ENCODE data around the gene WNT7B. TPM values are rescaled to one million over a fixed set of nuclear protein-coding genes. Genes with fewer than 3 reads are reported as not detected.

The WNT7B gene
- total and polyA plus RNA-seq, 2 experiments from 2014 or later = 0.10 TPM; not detected in 1

DNA sequence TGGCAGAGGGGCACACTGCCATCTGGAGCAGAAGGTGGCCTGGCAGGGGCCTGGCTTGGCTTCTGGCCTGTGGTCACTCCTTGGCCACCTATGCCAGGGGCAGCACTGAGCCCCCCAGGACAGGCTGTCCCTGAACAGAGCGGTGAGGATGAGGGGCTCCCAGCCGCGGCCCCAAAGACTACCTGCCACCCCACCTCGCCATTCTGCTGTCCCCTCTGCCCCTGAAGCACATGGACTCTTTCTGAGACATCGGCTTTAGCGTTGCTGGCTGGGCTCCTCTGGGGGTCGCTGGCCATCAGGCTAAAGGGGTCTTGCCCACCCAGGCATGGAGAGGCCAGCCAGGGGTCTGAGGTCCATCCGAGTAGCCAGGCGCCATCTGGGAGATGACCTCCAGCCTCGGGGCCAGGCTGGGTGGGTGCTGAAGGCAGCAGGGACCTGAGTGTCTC lies 87.8 kb downstream of the WNT7B start (continued):
- TF ChIP-seq EZH2phosphoT487 (IDR thresholded peaks at IDR 0.05; ENCODE audit: unreplicated experiment) = no peak
- TF ChIP-seq CREB1 (CRISPR knock-in tag; IDR thresholded peaks at IDR 0.05; ENCODE audit: low read depth) = no peak
- TF ChIP-seq, protein P1, sequence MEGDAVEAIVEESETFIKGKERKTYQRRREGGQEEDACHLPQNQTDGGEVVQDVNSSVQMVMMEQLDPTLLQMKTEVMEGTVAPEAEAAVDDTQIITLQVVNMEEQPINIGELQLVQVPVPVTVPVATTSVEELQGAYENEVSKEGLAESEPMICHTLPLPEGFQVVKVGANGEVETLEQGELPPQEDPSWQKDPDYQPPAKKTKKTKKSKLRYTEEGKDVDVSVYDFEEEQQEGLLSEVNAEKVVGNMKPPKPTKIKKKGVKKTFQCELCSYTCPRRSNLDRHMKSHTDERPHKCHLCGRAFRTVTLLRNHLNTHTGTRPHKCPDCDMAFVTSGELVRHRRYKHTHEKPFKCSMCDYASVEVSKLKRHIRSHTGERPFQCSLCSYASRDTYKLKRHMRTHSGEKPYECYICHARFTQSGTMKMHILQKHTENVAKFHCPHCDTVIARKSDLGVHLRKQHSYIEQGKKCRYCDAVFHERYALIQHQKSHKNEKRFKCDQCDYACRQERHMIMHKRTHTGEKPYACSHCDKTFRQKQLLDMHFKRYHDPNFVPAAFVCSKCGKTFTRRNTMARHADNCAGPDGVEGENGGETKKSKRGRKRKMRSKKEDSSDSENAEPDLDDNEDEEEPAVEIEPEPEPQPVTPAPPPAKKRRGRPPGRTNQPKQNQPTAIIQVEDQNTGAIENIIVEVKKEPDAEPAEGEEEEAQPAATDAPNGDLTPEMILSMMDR (conservative IDR thresholded peaks at IDR 0.05; ENCODE audit: low read depth in 2 of 2) = no peak
- TF ChIP-seq, protein P2, sequence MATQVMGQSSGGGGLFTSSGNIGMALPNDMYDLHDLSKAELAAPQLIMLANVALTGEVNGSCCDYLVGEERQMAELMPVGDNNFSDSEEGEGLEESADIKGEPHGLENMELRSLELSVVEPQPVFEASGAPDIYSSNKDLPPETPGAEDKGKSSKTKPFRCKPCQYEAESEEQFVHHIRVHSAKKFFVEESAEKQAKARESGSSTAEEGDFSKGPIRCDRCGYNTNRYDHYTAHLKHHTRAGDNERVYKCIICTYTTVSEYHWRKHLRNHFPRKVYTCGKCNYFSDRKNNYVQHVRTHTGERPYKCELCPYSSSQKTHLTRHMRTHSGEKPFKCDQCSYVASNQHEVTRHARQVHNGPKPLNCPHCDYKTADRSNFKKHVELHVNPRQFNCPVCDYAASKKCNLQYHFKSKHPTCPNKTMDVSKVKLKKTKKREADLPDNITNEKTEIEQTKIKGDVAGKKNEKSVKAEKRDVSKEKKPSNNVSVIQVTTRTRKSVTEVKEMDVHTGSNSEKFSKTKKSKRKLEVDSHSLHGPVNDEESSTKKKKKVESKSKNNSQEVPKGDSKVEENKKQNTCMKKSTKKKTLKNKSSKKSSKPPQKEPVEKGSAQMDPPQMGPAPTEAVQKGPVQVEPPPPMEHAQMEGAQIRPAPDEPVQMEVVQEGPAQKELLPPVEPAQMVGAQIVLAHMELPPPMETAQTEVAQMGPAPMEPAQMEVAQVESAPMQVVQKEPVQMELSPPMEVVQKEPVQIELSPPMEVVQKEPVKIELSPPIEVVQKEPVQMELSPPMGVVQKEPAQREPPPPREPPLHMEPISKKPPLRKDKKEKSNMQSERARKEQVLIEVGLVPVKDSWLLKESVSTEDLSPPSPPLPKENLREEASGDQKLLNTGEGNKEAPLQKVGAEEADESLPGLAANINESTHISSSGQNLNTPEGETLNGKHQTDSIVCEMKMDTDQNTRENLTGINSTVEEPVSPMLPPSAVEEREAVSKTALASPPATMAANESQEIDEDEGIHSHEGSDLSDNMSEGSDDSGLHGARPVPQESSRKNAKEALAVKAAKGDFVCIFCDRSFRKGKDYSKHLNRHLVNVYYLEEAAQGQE (IDR thresholded peaks at IDR 0.05; ENCODE audit: unreplicated experiment) = no peak
- TF ChIP-seq POLR2AphosphoS5 (IDR thresholded peaks at IDR 0.05; ENCODE audit: low read depth) = no peak

DNA sequence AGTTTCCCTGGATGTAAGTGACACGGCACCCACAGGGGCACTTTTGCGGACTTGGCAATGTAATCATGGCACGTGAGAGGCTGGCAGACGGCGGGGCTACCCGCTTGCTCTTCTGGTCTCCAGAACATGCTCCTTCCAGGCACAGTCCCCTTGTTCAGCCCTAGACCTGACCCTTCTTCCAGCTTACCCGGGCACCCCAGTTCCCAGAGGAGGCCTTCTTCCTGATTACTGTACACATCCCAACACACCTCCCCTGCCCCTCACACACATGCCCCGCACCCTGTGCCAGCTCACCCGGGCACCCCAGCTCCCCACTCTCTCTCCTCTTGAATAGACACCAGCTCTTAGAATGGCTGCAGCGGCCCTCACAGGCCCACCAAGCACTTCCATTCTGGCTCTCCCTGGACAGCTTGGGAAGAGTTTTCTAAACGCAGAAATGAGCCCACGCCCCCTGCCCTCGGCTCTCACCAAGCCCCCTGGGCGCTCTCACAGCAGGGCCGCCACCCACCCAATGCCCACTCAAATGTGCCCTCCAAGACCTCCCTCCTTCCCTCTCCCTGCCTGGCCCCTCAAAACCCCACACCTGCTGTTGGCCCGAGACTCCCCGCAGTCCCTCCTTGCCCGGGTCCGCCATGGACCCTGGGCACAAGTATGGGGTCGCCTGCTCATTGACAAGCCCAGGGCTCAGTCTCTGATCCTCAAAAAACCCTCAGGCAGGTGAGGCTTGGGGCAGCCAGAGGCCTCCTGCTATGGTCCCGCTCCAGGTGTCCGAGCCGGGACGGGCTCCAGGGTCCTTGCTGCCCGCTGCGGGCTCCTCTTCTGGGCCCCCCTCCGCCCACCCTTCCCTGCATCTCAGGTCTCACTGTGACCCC lies 88.5 kb downstream of the WNT7B start:
- Mint-ChIP-seq H3K9me3 (no peaks in the 10 kb centered on the region; the same call in 2 of the 3 replicates), H3K4me3 (no peak overlapping the region), H3K4me1 (no peaks in the 10 kb centered on the region), H3K36me3 (ENCODE audit: low read depth) (no peaks in the 10 kb centered on the region), H3K27me3 (ENCODE audit: insufficient read depth, low read depth, poor library complexity) (peaks cover 13% of the 10 kb centered on the region), H3K27ac (no peak overlapping the region)
- DNase-seq (ENCODE audit: low spot score) = no peak
- Histone ChIP-seq H3K4me2 (no peak overlapping the region), H3K27me3 (ENCODE audit: insufficient read depth) (no peaks in the 10 kb centered on the region), H3K4me3 (no peak overlapping the region), H3K4me1 (ENCODE audit: insufficient read depth) (no peaks in the 10 kb centered on the region), H3K79me2 (replicated peaks; ENCODE audit: insufficient read depth) (no peaks in the 10 kb centered on the region), H3K36me3 (ENCODE audit: insufficient read depth) (no peaks in the 10 kb centered on the region), H3K27ac (ENCODE audit: low read depth) (no peak overlapping the region), H3F3A (replicated peaks; ENCODE audit: low read depth) (no peaks in the 10 kb centered on the region), H2AFZ (no peak overlapping the region), H4K20me1 (replicated peaks; ENCODE audit: insufficient read depth) (no peaks in the 10 kb centered on the region), H3K9me2 (ENCODE audit: insufficient read depth) (no peaks in the 10 kb centered on the region)
- no peak for ATAC-seq
- TF ChIP-seq ZNF331 (CRISPR knock-in tag; IDR thresholded peaks at IDR 0.05; ENCODE audit: low read depth) = no peak
- TF ChIP-seq, protein P3, sequence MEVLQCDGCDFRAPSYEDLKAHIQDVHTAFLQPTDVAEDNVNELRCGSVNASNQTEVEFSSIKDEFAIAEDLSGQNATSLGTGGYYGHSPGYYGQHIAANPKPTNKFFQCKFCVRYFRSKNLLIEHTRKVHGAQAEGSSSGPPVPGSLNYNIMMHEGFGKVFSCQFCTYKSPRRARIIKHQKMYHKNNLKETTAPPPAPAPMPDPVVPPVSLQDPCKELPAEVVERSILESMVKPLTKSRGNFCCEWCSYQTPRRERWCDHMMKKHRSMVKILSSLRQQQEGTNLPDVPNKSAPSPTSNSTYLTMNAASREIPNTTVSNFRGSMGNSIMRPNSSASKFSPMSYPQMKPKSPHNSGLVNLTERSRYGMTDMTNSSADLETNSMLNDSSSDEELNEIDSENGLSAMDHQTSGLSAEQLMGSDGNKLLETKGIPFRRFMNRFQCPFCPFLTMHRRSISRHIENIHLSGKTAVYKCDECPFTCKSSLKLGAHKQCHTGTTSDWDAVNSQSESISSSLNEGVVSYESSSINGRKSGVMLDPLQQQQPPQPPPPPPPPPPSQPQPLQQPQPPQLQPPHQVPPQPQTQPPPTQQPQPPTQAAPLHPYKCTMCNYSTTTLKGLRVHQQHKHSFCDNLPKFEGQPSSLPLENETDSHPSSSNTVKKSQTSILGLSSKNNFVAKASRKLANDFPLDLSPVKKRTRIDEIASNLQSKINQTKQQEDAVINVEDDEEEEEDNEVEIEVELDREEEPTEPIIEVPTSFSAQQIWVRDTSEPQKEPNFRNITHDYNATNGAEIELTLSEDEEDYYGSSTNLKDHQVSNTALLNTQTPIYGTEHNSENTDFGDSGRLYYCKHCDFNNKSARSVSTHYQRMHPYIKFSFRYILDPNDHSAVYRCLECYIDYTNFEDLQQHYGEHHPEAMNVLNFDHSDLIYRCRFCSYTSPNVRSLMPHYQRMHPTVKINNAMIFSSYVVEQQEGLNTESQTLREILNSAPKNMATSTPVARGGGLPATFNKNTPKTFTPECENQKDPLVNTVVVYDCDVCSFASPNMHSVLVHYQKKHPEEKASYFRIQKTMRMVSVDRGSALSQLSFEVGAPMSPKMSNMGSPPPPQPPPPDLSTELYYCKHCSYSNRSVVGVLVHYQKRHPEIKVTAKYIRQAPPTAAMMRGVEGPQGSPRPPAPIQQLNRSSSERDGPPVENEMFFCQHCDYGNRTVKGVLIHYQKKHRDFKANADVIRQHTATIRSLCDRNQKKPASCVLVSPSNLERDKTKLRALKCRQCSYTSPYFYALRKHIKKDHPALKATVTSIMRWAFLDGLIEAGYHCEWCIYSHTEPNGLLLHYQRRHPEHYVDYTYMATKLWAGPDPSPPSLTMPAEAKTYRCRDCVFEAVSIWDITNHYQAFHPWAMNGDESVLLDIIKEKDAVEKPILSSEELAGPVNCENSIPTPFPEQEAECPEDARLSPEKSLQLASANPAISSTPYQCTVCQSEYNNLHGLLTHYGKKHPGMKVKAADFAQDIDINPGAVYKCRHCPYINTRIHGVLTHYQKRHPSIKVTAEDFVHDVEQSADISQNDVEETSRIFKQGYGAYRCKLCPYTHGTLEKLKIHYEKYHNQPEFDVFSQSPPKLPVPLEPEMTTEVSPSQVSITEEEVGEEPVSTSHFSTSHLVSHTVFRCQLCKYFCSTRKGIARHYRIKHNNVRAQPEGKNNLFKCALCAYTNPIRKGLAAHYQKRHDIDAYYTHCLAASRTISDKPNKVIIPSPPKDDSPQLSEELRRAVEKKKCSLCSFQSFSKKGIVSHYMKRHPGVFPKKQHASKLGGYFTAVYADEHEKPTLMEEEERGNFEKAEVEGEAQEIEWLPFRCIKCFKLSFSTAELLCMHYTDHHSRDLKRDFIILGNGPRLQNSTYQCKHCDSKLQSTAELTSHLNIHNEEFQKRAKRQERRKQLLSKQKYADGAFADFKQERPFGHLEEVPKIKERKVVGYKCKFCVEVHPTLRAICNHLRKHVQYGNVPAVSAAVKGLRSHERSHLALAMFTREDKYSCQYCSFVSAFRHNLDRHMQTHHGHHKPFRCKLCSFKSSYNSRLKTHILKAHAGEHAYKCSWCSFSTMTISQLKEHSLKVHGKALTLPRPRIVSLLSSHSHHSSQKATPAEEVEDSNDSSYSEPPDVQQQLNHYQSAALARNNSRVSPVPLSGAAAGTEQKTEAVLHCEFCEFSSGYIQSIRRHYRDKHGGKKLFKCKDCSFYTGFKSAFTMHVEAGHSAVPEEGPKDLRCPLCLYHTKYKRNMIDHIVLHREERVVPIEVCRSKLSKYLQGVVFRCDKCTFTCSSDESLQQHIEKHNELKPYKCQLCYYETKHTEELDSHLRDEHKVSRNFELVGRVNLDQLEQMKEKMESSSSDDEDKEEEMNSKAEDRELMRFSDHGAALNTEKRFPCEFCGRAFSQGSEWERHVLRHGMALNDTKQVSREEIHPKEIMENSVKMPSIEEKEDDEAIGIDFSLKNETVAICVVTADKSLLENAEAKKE (CRISPR knock-in tag; IDR thresholded peaks at IDR 0.05) = no peak
- TF ChIP-seq EZH2 (IDR thresholded peaks at IDR 0.05; ENCODE audit: low read depth, unreplicated experiment) = no peak

Measured in GM23338 (cell line).